Measurements from ENCODE around the gene KIAA0753. TPM values are rescaled to one million over a fixed set of nuclear protein-coding genes. Genes with fewer than 3 reads are reported as not detected.
A peak's percentile ranks its signal among the peaks of the same experiment; 100 is the strongest.

Gene KIAA0753
- total RNA-seq, 6 donors from 2014 or later = 12.4 to 58.7 (median 19.7) TPM

DNA sequence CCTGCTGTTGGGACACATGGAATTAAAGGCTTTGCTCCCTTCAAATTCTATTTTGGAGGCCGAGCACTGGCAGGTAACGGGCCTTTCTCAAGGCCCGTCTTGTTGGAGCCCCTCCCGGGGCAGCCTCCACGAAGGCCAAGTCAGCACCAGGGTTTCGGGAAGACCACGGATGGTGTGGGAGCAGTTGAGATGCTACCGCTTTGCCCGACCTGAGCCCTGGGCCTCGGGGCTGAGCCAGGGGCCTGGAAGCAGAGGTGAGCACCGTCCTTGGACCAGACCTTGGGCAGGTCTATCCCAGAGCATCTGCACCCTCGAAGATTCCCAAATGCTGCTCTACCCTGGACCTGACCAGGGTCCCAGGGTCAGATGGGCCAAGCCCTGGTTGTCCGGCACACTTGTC, 34.1 kb upstream of the KIAA0753 start:
- peak in 1 of 2 donors; percentile 61 for DNase-seq
- Histone ChIP-seq H3K27me3 (no peaks in the 10 kb centered on the region), H3K27ac (no peak overlapping the region), H3K36me3 (no peaks in the 10 kb centered on the region), H3K9me3 (no peaks in the 10 kb centered on the region), H3K4me3 (no peak overlapping the region), H3K4me1 (no peaks in the 10 kb centered on the region)
- TF ChIP-seq POLR2A (IDR thresholded peaks at IDR 0.05) (no peak), POLR2AphosphoS5 (IDR thresholded peaks at IDR 0.05) (no peak), EP300 (IDR thresholded peaks at IDR 0.05) (no peak), CTCF (IDR thresholded peaks at IDR 0.05) (no peak)
- no peak for ATAC-seq (ENCODE audit: low FRiP score in 2 of 2)
- 92 to 94% methylated on average over 11 to 13 of the region's 13 CpGs for WGBS, 2 donors

DNA sequence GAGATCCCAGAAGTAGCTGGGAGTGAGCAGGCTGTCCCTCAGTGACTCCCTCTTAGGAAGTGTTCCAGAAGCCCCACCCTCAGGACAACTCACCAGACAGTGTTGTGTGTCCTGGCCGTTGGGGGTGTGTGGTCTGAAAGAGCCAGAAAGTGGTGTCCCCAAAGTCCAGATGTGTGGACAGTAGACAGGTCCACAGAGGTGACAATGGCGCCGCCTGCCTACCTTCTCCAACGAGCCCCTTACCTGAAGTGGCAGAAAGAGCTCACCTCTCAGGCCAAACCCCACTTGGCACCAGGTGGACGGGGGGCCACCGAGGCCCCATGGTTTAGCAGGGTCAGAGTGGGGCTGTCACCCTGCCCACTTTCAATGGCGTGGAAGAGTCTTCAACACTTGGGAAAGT, 30.9 kb upstream of the KIAA0753 start:
- 86 to 88% methylated on average over 6 to 7 of the region's 7 CpGs for WGBS, 2 donors
- Histone ChIP-seq H3K27ac (no peak overlapping the region), H3K36me3 (no peaks in the 10 kb centered on the region), H3K4me1 (no peaks in the 10 kb centered on the region), H3K4me3 (no peak overlapping the region), H3K27me3 (no peaks in the 10 kb centered on the region), H3K9me3 (no peaks in the 10 kb centered on the region)
- no peak for DNase-seq
- TF ChIP-seq POLR2A (IDR thresholded peaks at IDR 0.05) (no peak), EP300 (IDR thresholded peaks at IDR 0.05) (no peak), CTCF (IDR thresholded peaks at IDR 0.05) (no peak), POLR2AphosphoS5 (IDR thresholded peaks at IDR 0.05) (no peak)
- no peak for ATAC-seq (ENCODE audit: low FRiP score in 2 of 2)

DNA sequence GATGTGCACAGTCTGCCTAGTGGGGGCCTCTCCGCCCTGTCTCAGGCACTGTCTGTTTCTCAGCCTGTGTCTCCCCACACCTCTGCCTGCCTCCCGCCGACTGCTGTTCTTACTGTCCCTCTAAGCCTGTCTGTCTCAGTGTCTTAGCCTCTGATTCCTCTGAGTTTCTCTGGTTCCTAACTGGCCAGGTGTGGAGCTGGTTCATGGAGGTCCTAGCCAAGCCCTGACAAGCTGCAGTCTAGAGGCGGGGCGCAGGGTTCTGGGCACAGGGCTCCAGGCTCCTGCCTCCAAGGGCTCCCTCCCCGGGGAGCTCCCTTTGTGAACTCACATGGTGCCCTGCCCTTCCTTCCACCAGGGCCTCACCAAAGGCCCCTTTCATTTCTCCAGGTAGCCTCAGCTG, 30.5 kb upstream of the KIAA0753 start:
- no peaks in the 10 kb centered on the region for H3K27me3 ChIP-seq
- no peaks in the 10 kb centered on the region for H3K4me1 ChIP-seq
- H3K27ac ChIP-seq = no peak overlapping the region
- DNase-seq (peak in 1 of 2 donors; percentile 35), ATAC-seq (ENCODE audit: low FRiP score in 2 of 2) (no peak)
- WGBS, 2 donors = 83 to 92% methylated on average over 6 of the region's 6 CpGs
- no peak for TF ChIP-seq CTCF (IDR thresholded peaks at IDR 0.05)
- TF ChIP-seq POLR2AphosphoS5 (IDR thresholded peaks at IDR 0.05) = no peak
- TF ChIP-seq POLR2A (IDR thresholded peaks at IDR 0.05) = no peak
- no peak for TF ChIP-seq EP300 (IDR thresholded peaks at IDR 0.05)
- H3K4me3 ChIP-seq = no peak overlapping the region
- no peaks in the 10 kb centered on the region for H3K9me3 ChIP-seq
- H3K36me3 ChIP-seq = no peaks in the 10 kb centered on the region

- Histone ChIP-seq H3K4me3 (no peak overlapping the region), H3K4me1 (no peaks in the 10 kb centered on the region), H3K27ac (no peak overlapping the region), H3K36me3 (no peaks in the 10 kb centered on the region), H3K27me3 (no peaks in the 10 kb centered on the region), H3K9me3 (no peaks in the 10 kb centered on the region)
- WGBS, 2 donors = 91 to 96% methylated on average over 8 of the region's 8 CpGs
- ATAC-seq (ENCODE audit: low FRiP score in 2 of 2) (no peak), DNase-seq (no peak)
- TF ChIP-seq POLR2AphosphoS5 (IDR thresholded peaks at IDR 0.05) (no peak), CTCF (IDR thresholded peaks at IDR 0.05) (no peak), EP300 (IDR thresholded peaks at IDR 0.05) (no peak), POLR2A (IDR thresholded peaks at IDR 0.05) (no peak)
Observed at GRCh38 chr17:6670571-6670970, 30.1 kb upstream of the KIAA0753 start.

DNA sequence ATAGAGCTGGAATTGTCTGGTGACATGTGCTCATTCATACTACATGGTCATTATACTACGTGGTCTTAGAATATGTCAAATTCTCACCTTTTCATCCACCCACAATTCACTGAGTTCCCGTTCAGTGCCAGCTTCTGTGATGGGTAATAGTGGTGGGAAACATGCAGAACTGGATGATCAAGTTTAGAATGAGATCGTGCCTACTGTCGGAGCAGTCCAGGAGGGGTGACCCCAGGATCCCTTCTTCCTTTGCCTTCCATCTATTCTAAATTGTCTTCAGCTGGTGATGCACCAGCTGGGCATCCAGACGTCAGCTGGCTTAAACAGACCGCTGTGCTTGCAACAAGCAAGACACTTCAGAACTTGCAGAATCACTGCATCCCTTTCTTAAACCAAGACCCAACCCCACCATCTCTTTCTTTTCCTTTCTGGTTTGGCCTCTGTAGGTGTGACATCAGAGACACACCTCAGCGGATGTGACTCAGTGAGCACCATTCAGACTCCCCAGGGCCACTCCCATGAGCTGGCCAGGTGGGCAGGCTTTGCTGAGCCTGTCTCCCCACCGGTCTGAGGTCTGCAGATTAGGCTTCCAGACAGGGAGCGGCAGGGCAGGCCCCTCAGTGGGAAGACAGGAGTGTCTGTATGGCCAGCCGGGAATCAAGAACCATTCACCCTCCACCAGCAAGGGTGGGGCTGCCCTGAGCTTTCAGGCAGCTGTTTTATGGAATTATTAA, 29.1 kb upstream of the KIAA0753 start:
- Histone ChIP-seq H3K9me3 (no peaks in the 10 kb centered on the region), H3K36me3 (no peaks in the 10 kb centered on the region), H3K4me3 (no peak overlapping the region), H3K4me1 (no peaks in the 10 kb centered on the region), H3K27me3 (no peaks in the 10 kb centered on the region), H3K27ac (no peak overlapping the region)
- no peak for DNase-seq
- no peak for ATAC-seq (ENCODE audit: low FRiP score in 2 of 2)
- TF ChIP-seq POLR2A (IDR thresholded peaks at IDR 0.05) (no peak), POLR2AphosphoS5 (IDR thresholded peaks at IDR 0.05) (no peak), EP300 (IDR thresholded peaks at IDR 0.05) (no peak), CTCF (IDR thresholded peaks at IDR 0.05) (no peak)
- WGBS, 2 donors = 79 to 80% methylated on average over 9 to 10 of the region's 10 CpGs
